Ovary (tissue), 9 donors: ENCODE results near the gene OR2AT4. TPM values are rescaled to one million over a fixed set of nuclear protein-coding genes. Genes with fewer than 3 reads are reported as not detected.

Experiments
- DNase-seq, 5 donors: peaks; one replicate each; pipeline ENCODE4 v3.0.0-alpha.2; 2019 to 2020
- H3K27ac ChIP-seq, 2 donors: fragments of 200-600 bp; one replicate each; pipeline versions ENCODE4 v1.5.1 to v1.8.0; 2019 to 2022
- H3K27me3 ChIP-seq: fragments of 200-600 bp; one replicate; pipeline ENCODE4 v1.8.0; 2022
- H3K36me3 ChIP-seq: fragments of 200-600 bp; sonication (generic); one replicate; pipeline ENCODE4 v1.5.1; 2019
- H3K4me1 ChIP-seq: one replicate; pipeline ENCODE4 v1.8.1; 2013; ENCODE audit warnings: mild to moderate bottlenecking, moderate library complexity; ENCODE audit not compliant: insufficient read depth
- H3K4me3 ChIP-seq: fragments of 200-600 bp; sonication (generic); one replicate; pipeline ENCODE4 v1.5.1; 2017
- H3K9me3 ChIP-seq, 2 donors: fragments of 200-600 bp in 1 of 2; sonication (generic) in 1 of 2; one replicate each; pipeline versions ENCODE4 v1.5.1 to v1.8.1; 2013 to 2019; ENCODE audit warnings: mild to moderate bottlenecking in 1 of 2, moderate library complexity in 1 of 2
- EP300 ChIP-seq: sonication (generic); formaldehyde crosslinking; IDR thresholded peaks from one replicate; pipeline ENCODE4 v1.6.1; 2017; ENCODE audit warnings: antibody characterized with exemption
- POLR2A ChIP-seq: fragments of 450-650 bp; IDR thresholded peaks from one replicate; pipeline ENCODE4 v1.6.1; 2017; ENCODE audit warnings: antibody characterized with exemption, mild to moderate bottlenecking, moderate library complexity
- WGBS, 3 donors: extraction: QIAGEN DNeasy Blood & Tissue Kit in 1 of 3; methylation state at CpG; one replicate each; pipeline versions ENCODE4 v1.1.5 to v1.1.7; 2013 to 2017; 5-methylcytosine and 5-hydroxymethylcytosine counted together
- intact Hi-C, 4 donors: fragments of 100-400 bp; cut with DNase I; formaldehyde crosslinking; loops; one replicate each; pipeline versions ENCODE4 v1.11.0 to v1.15.1; 2022 to 2023
- polyA plus RNA-seq, 2 donors: library from polyadenylated mRNA; stranded (reverse); fragments of 200-250 nt in 1 of 2; fragments of 350-450 nt in 1 of 2; fragmentation: Illumina TruSeq in 1 of 2; extraction: RNeasy Lipid Tissue Mini Kit (QIAGEN cat#74804) in 1 of 2; gene quantifications; one replicate each; pipeline ENCODE4 v1.2.3, GENCODE V29; 2013 to 2014
- total RNA-seq, 7 donors: library from RNA; depleted of rRNA in 2 of 7; stranded (reverse); fragments of >200 nt in 2 of 7; fragmentation: NEBNext Ultra II Directional in 3 of 7; extraction: Animal tissue kit (Norgen Biotek cat#: 25700) in 3 of 7; gene quantifications; one replicate each; pipeline versions ENCODE4 v1.1.0 to v1.2.4, GENCODE V29; 2016 to 2023
- TF ChIP-seq, protein P1 (sequence below), 3 donors: fragments of 450-650 bp in 2 of 3; fragments of 200-600 bp in 1 of 3; IDR thresholded peaks; one replicate each; pipeline versions ENCODE4 v1.5.1 to v1.8.0; 2016 to 2022; ENCODE audit warnings: antibody characterized with exemption in 3 of 3, mild to moderate bottlenecking in 1 of 3
- donor health status: DM: no; HTN: no; CAD: no; lungs with moderate emphysema.
- donor health status: DM: no; HTN: no; CAD: no.
- donor health status: Bipolar disorder and iron deficiency.
- donor health status: DM: yes; HTN: yes; CAD: no.
- donor health status: DM: no; HTN: no; CAD: no.
- donor health status: DM: yes; HTN: yes; CAD: no.

Gene OR2AT4
- total and polyA plus RNA-seq, 9 donors, result 0.02 TPM; not detected in 8

GRCh38 chr11:75032550-75032935 is 64.1 kb downstream of the OR2AT4 start:
- 61 to 78% (median 62%) methylated on average over 3 of the region's 3 CpGs for WGBS, 3 donors
- DNase-seq, result no peak
- intact Hi-C loops, result no loop called here

DNA sequence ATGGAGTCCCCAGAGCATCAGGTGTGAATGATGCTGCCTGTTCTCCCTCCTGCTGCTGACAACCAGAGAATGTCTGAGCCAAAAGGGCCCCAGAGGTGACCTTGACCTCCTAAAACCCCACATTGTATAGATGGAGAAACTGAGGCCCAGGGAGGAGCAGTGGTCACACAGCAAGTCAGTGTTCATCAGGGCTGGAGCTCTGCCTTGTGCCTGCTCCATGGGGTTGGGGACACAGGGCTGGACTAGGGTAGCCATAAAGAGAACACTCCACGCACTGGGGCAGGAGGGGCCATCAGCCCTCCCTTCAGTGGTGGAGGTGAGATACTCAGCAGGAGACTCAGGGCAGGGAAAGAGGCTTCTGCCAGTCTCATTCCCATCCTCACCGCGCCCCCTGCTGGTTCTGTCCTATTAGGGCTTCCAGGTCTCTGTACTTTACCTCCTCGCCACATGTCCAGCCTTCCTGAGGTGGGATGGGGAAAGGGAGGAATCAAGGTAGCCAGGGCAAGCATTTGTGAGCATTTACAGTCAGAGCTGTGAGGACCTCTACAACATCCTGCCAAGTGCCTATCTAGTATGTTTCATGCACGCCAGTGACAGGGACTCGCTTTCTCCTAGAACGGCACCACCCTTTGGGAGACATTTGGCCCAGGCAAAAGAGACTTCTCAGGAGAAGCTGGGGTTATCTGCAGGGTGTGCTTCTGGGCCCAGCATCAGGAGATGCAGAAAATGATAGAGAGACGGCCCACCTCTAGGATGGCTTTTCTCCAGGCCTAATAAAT is 64.7 kb downstream of the OR2AT4 start:
- Histone ChIP-seq H3K27ac (no peak overlapping the region), H3K4me3 (no peak overlapping the region), H3K27me3 (no peaks in the 10 kb centered on the region), H3K9me3 (no peaks in the 10 kb centered on the region), H3K36me3 (no peaks in the 10 kb centered on the region), H3K4me1 (no peaks in the 10 kb centered on the region)
- intact Hi-C loops, result no loop called here
- WGBS, 3 donors, result 63 to 69% (median 64%) methylated on average over 8 of the region's 8 CpGs
- TF ChIP-seq, protein P1, sequence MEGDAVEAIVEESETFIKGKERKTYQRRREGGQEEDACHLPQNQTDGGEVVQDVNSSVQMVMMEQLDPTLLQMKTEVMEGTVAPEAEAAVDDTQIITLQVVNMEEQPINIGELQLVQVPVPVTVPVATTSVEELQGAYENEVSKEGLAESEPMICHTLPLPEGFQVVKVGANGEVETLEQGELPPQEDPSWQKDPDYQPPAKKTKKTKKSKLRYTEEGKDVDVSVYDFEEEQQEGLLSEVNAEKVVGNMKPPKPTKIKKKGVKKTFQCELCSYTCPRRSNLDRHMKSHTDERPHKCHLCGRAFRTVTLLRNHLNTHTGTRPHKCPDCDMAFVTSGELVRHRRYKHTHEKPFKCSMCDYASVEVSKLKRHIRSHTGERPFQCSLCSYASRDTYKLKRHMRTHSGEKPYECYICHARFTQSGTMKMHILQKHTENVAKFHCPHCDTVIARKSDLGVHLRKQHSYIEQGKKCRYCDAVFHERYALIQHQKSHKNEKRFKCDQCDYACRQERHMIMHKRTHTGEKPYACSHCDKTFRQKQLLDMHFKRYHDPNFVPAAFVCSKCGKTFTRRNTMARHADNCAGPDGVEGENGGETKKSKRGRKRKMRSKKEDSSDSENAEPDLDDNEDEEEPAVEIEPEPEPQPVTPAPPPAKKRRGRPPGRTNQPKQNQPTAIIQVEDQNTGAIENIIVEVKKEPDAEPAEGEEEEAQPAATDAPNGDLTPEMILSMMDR (IDR thresholded peaks at IDR 0.05), result peak in 1 of 3 donors; percentile 17
- TF ChIP-seq EP300, result no peak
- DNase-seq, result peak; percentile 37 to 69 (median 52)

More at GRCh38 chr11:75032550-75032935, 64.1 kb downstream of the OR2AT4 start:
- TF ChIP-seq, protein P1 (IDR thresholded peaks at IDR 0.05), result no peak
- TF ChIP-seq POLR2A, result no peak
- H3K27ac ChIP-seq, result no peak overlapping the region
- no peaks in the 10 kb centered on the region for H3K9me3 ChIP-seq
- H3K36me3 ChIP-seq, result no peaks in the 10 kb centered on the region
- no peaks in the 10 kb centered on the region for H3K27me3 ChIP-seq
- H3K4me1 ChIP-seq, result no peaks in the 10 kb centered on the region
- H3K4me3 ChIP-seq, result no peak overlapping the region

Other genes with a start within 250 kb of the OR2AT4 start
- 10 to 100 TPM in 6 of 7 donors, 1 to 10 TPM in 1; 8.2 to 31.1 (median 13.0) TPM for gene XRRA1, start 147.8 kb downstream of the OR2AT4 start, total RNA-seq
- gene XRRA1, start 147.8 kb downstream of the OR2AT4 start, polyA plus RNA-seq, result 10 to 100 TPM in 1 of 2 donors, 1 to 10 TPM in 1; 4.2 to 15.2 TPM
- gene SPCS2, start 147.6 kb downstream of the OR2AT4 start, total RNA-seq, result 100 to 1,000 TPM in 5 of 7 donors, 10 to 100 TPM in 2; 39.8 to 174 (median 125) TPM
- gene SPCS2, start 147.6 kb downstream of the OR2AT4 start, polyA plus RNA-seq, result 100 to 1,000 TPM; 101 to 193 TPM
- gene NEU3, start 107.9 kb downstream of the OR2AT4 start, total RNA-seq, result 10 to 100 TPM in 2 of 7 donors, 1 to 10 TPM in 5; 4.4 to 13.1 (median 8.8) TPM
- gene NEU3, start 107.9 kb downstream of the OR2AT4 start, polyA plus RNA-seq, result 1 to 10 TPM; 5.6 to 8.9 TPM
- 10 to 100 TPM; 12.6 to 79.4 (median 21.8) TPM for gene SLCO2B1, start 54.2 kb upstream of the OR2AT4 start, total RNA-seq
- 10 to 100 TPM; 17.6 to 44.4 TPM for gene SLCO2B1, start 54.2 kb upstream of the OR2AT4 start, polyA plus RNA-seq
- under 1 TPM in 5 of 7 donors, not detected in 2; 0.13 to 0.47 (median 0.32) TPM for gene TPBGL, start 143.9 kb upstream of the OR2AT4 start, total RNA-seq
- under 1 TPM; 0.19 to 0.27 TPM for gene TPBGL, start 143.9 kb upstream of the OR2AT4 start, polyA plus RNA-seq